Osteocyte (in vitro differentiated cells): ENCODE data around the gene PRXL2A. TPM values are rescaled to one million over a fixed set of nuclear protein-coding genes. Genes with fewer than 3 reads are reported as not detected.

Experiments
- DNase-seq: peaks from one replicate; pipeline ENCODE4 v3.0.0; 2021; ENCODE audit warnings: mixed read lengths; ENCODE audit not compliant: unreplicated experiment; ENCODE audit errors: extremely low spot score
- H3K27ac Mint-ChIP-seq: one replicate; pipeline ENCODE4 v1.8.0; 2021; ENCODE audit warnings: mild to moderate bottlenecking, mixed read lengths; ENCODE audit not compliant: unreplicated experiment
- H3K27me3 Mint-ChIP-seq: one replicate; pipeline ENCODE4 v1.8.0; 2021; ENCODE audit warnings: mixed read lengths; ENCODE audit not compliant: unreplicated experiment
- H3K36me3 Mint-ChIP-seq: one replicate; pipeline ENCODE4 v1.8.0; 2021; ENCODE audit warnings: mixed read lengths; ENCODE audit not compliant: unreplicated experiment
- H3K4me1 Mint-ChIP-seq: one replicate; pipeline ENCODE4 v1.8.0; 2021; ENCODE audit warnings: mixed read lengths; ENCODE audit not compliant: unreplicated experiment
- H3K4me3 Mint-ChIP-seq: one replicate; pipeline ENCODE4 v1.8.0; 2021; ENCODE audit warnings: mild to moderate bottlenecking, moderate library complexity, mixed read lengths; ENCODE audit not compliant: unreplicated experiment
- H3K9me3 Mint-ChIP-seq: one replicate; pipeline ENCODE4 v1.8.0; 2021; ENCODE audit warnings: mixed read lengths; ENCODE audit not compliant: unreplicated experiment
- CTCF ChIP-seq: fragments of 200-600 bp; sonication (generic); IDR thresholded peaks from 2 replicates; pipeline ENCODE4 v1.5.0; 2021; ENCODE audit warnings: antibody characterized with exemption, mild to moderate bottlenecking, moderate library complexity
- total RNA-seq: library from RNA; stranded (reverse); gene quantifications from 2 replicates; pipeline ENCODE4 v1.2.1, GENCODE V29; 2021

Gene PRXL2A
- total RNA-seq, 1 donor from 2014 or later: 56.8 TPM

- no peaks in the 10 kb centered on the region for H3K9me3 Mint-ChIP-seq
- H3K27ac Mint-ChIP-seq: no peak overlapping the region
- peaks cover 9% of the 10 kb centered on the region for H3K27me3 Mint-ChIP-seq
- H3K4me1 Mint-ChIP-seq: peaks cover 66% of the 10 kb centered on the region
- H3K4me3 Mint-ChIP-seq: no peak overlapping the region
- no peaks in the 10 kb centered on the region for H3K36me3 Mint-ChIP-seq
- TF ChIP-seq CTCF: no peak
- DNase-seq: no peak
Observed at GRCh38 chr10:80410122-80410521, 1.8 kb downstream of the PRXL2A start.

- TF ChIP-seq CTCF: no peak
- no peak for DNase-seq
- Mint-ChIP-seq H3K4me3 (no peak overlapping the region), H3K4me1 (peaks cover 65% of the 10 kb centered on the region), H3K36me3 (no peaks in the 10 kb centered on the region), H3K9me3 (no peaks in the 10 kb centered on the region), H3K27ac (peak overlapping the region; percentile 36), H3K27me3 (peaks cover 9% of the 10 kb centered on the region)
Observed at GRCh38 chr10:80410578-80411145, 2.3 kb downstream of the PRXL2A start.

- Mint-ChIP-seq H3K36me3 (no peaks in the 10 kb centered on the region), H3K27ac (peak overlapping the region; percentile 36), H3K9me3 (no peaks in the 10 kb centered on the region), H3K4me3 (no peak overlapping the region), H3K27me3 (peaks cover 9% of the 10 kb centered on the region), H3K4me1 (peaks cover 66% of the 10 kb centered on the region)
- no peak for TF ChIP-seq CTCF
- DNase-seq: no peak
Observed at GRCh38 chr10:80411267-80411668, 2.9 kb downstream of the PRXL2A start.

GRCh38 chr10:80411681-80412220 lies 3.4 kb downstream of the PRXL2A start:
- peaks cover 7% of the 10 kb centered on the region for H3K27me3 Mint-ChIP-seq

More at GRCh38 chr10:80411681-80412220, 3.4 kb downstream of the PRXL2A start:
- Mint-ChIP-seq H3K36me3 (no peaks in the 10 kb centered on the region), H3K9me3 (no peaks in the 10 kb centered on the region), H3K4me1 (peaks cover 69% of the 10 kb centered on the region), H3K27ac (peak overlapping the region; percentile 36), H3K4me3 (no peak overlapping the region)
- no peak for DNase-seq
- TF ChIP-seq CTCF: no peak
